AG10803 (cell line): ENCODE results near the gene SLC4A8.

Experiments
- DNase-seq: peaks from one replicate; pipeline ENCODE4 v3.0.0; 2010; ENCODE audit warnings: low read depth
- H3K4me3 ChIP-seq: 2 replicates; pipeline ENCODE4 v1.5.1; 2011; ENCODE audit warnings: mild to moderate bottlenecking, low read length, control low read depth
- TF ChIP-seq, protein P1 (sequence below): conservative IDR thresholded peaks from 2 replicates; pipeline ENCODE4 v1.5.1; 2011; ENCODE audit warnings: mild to moderate bottlenecking, low read length, control low read depth, inconsistent platforms

The SLC4A8 gene

DNA sequence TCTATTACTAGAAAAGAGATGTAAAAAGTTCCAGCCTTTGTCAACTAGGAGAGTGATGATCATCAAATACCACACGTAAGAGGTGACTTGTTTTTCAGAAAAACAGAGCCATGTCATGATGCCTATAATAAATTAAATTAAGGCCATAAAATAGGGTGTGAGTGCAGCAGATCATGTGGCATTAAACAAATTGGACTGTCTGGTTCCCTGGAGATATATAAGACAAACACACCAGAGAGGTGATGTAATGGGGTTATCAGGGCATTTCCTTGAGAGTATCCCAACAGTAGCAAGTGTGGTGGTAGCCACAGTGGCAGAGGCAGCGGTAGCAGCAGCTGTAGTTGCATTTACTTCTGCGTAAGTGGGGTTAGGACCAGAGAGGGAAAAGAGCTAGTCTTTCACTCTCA is 18.8 kb upstream of the SLC4A8 start:
- no peak overlapping the region for H3K4me3 ChIP-seq
- DNase-seq = no peak
- TF ChIP-seq, protein P1, sequence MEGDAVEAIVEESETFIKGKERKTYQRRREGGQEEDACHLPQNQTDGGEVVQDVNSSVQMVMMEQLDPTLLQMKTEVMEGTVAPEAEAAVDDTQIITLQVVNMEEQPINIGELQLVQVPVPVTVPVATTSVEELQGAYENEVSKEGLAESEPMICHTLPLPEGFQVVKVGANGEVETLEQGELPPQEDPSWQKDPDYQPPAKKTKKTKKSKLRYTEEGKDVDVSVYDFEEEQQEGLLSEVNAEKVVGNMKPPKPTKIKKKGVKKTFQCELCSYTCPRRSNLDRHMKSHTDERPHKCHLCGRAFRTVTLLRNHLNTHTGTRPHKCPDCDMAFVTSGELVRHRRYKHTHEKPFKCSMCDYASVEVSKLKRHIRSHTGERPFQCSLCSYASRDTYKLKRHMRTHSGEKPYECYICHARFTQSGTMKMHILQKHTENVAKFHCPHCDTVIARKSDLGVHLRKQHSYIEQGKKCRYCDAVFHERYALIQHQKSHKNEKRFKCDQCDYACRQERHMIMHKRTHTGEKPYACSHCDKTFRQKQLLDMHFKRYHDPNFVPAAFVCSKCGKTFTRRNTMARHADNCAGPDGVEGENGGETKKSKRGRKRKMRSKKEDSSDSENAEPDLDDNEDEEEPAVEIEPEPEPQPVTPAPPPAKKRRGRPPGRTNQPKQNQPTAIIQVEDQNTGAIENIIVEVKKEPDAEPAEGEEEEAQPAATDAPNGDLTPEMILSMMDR = no peak

DNA sequence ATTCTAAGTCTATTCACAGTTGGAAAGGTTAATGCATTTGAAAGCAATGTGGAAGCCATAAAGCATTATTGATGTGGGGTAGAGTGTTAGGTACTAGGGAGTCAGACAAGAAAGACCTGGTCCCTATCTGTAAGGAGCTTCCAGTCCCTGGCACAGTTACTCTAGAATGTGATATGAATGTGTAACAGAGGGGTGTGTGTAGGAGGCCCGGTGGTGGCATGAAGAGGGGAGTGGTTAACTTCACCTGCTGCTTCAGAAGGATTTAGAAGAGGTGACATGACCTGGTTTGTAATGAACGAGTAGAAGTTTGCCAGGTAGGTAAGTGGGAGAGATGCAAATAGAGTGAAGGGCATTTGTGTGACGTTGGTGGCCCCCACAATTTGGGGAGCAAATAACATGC is 18.3 kb upstream of the SLC4A8 start:
- no peak overlapping the region for H3K4me3 ChIP-seq
- TF ChIP-seq, protein P1 = no peak
- no peak for DNase-seq

DNA sequence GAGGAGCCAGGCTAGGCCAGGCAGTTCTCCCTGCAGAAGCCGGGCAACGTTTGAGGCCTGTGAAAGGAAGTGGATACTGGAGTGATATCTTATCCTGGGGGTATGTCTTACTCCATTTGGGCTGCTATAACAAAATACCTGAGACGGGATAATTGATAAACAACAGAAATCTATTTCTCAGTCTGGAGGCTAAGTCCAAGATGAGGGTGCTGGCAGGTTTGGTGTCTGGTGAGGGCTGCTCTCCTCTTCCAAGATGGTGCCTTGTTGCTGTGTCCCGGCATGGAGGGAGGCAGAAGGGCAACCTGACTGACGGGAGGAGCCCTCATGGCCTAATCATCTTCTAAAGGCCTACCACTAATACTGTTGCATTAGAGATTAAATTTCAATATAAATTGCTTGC is 17.8 kb upstream of the SLC4A8 start:
- no peak for DNase-seq
- TF ChIP-seq, protein P1 = no peak
- no peak overlapping the region for H3K4me3 ChIP-seq

DNA sequence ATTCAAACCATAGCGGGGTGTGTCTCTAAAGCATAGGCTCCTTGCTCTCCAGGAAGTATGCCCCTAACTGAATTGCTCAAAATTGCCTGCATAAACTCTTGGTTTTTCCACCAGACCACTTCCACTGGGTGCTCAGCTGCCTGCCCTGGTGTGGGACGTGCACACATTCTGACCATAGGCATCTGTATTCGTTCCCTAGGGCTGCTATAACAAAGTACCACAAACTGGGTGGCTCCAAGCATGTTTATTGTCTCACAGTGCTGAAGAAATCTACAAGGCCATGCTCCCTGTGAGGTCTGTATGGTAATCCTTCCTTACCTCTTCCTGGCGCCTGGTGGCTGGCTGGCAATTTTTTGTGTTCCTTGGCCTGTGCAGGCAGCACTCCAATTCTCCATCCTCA is 17.0 kb upstream of the SLC4A8 start:
- no peak for DNase-seq
- H3K4me3 ChIP-seq = no peak overlapping the region
- TF ChIP-seq, protein P1 = no peak

DNA sequence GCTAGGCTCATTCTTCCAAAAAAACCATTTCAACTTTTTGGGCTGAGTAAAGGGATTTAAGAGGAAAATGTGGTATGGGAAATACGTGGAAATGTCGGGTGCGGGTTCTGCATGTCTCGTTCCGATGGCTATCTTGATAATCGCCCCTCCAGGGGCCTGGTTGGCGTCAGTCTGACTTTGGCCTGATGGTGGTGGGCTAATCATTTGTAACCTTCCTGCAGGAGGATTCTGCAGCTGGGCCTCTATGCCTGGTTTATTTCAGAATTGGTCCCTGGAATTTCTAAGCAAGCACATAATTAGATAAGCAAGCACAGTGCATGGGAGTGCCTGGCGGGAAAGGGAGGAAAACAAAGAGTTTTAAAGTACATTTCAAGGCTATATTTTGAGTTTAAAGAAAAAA is 14.8 kb upstream of the SLC4A8 start:
- DNase-seq = no peak
- H3K4me3 ChIP-seq = no peak overlapping the region
- TF ChIP-seq, protein P1 = no peak

DNA sequence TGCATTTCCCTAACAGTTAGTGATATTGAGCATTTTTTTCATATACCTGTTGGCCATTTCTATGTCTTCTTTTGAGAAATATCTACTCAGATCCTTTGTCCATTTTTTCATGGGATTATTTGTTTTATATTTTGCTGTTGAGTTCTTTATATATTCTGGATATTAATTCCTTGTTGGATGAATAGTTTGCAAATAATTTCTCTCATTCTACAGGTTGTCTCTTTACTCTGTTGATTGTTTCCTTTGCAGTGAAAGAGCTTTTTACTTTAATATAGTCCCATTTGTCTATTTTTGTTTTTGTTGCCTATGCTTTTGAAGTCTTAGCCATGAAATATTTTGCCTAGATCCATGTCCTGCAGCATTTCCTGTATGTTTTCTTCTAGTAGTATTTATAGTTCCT is 11.5 kb upstream of the SLC4A8 start:
- DNase-seq = no peak
- H3K4me3 ChIP-seq = no peak overlapping the region
- TF ChIP-seq, protein P1 = no peak

DNA sequence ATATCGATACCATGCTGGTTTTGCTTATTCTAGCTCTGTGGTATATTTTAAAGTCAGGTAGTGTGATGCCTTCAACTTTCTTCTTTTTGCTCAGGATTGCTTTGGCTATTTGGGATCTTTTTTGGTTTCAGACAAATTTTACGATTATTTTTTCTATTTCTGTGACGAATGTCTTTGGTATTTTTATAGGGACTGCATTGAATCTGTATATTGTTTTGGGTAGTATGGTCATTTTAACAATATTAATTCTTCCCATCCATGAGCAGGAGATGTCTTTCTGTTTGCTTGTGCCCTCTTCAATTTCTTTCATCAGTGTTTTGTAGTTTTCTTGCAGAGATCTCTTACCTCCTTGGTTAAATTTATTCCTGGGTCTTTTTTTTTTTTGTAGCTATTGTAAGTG is 10.8 kb upstream of the SLC4A8 start:
- TF ChIP-seq, protein P1 = no peak
- no peak for DNase-seq
- H3K4me3 ChIP-seq = no peak overlapping the region
